Spleen (tissue), 7 donors: ENCODE results near the gene PDLIM4.

Experiments used
- POLR2A ChIP-seq, 3 donors: fragments of 450-650 bp; IDR thresholded peaks; one replicate each; pipeline ENCODE4 v1.5.1; 2017; ENCODE audit warnings: antibody characterized with exemption in 3 of 3, mild to moderate bottlenecking in 1 of 3
- POLR2AphosphoS5 ChIP-seq, 3 donors: sonication (generic); formaldehyde crosslinking; IDR thresholded peaks; one replicate each; pipeline ENCODE4 v1.5.1; 2017; ENCODE audit warnings: antibody characterized with exemption in 3 of 3
- TF ChIP-seq, protein P1 (sequence below), 11 experiments: fragments of 200-600 bp in 7 of 11; fragments of 450-650 bp in 4 of 11; sonication (generic) in 4 of 11; IDR thresholded peaks in 8 of 11; conservative IDR thresholded peaks in 3 of 11; 1 replicate in 7 of 11; 2 replicates in 4 of 11; pipeline versions ENCODE4 v1.4.0 to v1.8.0; 2016 to 2021; ENCODE audit warnings: antibody characterized with exemption in 11 of 11, inconsistent platforms in 4 of 11, mild to moderate bottlenecking in 1 of 11
- donor health status: DM: no; HTN: no; CAD: no; lungs with moderate emphysema.
- donor health status: DM: no; HTN: no; CAD: no.
- donor health status: DM: no; HTN: no; CAD: no.

DNA sequence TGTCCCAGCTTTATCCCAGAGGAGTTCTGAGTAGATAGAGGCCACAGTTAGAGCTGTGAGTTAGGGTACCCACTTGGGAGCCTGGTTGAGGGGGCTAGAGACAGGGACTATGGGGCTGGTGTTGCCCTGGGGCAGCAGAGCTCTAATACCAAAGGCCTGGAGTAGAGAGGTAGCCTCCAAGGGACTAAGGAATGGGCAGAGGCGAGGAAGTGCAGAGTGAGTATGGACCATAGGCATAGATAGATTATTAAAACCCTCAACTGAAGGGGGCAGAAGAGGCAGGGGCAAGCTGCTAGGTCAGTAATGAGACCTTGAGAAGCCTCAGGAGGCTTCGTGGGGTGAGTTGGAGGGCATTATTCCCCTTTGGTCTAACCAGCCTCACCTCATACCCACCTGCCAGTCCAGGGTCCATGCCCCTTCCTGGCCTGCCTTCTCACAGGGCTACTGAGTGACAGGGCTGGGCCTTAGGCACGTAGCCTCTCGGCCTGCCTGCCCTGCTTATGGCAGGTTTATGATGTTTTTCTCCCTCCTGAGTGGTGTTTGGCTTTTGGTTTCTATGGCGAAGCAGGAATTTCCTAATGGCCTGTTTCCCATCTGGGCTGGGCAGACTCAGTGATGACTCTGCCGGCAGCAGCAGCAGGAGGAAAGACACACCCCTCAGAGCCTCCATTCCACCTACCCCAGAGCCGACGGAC, 8.0 kb downstream of the PDLIM4 start:
- TF ChIP-seq POLR2A (IDR thresholded peaks at IDR 0.05): no peak
- TF ChIP-seq, protein P1, sequence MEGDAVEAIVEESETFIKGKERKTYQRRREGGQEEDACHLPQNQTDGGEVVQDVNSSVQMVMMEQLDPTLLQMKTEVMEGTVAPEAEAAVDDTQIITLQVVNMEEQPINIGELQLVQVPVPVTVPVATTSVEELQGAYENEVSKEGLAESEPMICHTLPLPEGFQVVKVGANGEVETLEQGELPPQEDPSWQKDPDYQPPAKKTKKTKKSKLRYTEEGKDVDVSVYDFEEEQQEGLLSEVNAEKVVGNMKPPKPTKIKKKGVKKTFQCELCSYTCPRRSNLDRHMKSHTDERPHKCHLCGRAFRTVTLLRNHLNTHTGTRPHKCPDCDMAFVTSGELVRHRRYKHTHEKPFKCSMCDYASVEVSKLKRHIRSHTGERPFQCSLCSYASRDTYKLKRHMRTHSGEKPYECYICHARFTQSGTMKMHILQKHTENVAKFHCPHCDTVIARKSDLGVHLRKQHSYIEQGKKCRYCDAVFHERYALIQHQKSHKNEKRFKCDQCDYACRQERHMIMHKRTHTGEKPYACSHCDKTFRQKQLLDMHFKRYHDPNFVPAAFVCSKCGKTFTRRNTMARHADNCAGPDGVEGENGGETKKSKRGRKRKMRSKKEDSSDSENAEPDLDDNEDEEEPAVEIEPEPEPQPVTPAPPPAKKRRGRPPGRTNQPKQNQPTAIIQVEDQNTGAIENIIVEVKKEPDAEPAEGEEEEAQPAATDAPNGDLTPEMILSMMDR (IDR thresholded peaks at IDR 0.05 in 8 of 11, conservative IDR thresholded peaks at IDR 0.05 in 3 of 11): no peak
- TF ChIP-seq POLR2AphosphoS5 (IDR thresholded peaks at IDR 0.05): peak in 2 of 3 donors; percentile 54 to 56
